Stimulated activated CD4-positive, alpha-beta T cell treated with anti-CD3 and anti-CD28 coated beads, Interleukin-1b, Interleukin-23, amount 100 ng/mL, for 4 hours (primary cell): Measurements from ENCODE around the gene NATD1.

ENCODE experiments used
- DNase-seq, 2 donors: peaks; one replicate each; pipeline ENCODE4 v3.0.0-alpha.2; 2020; ENCODE audit warnings: low read depth in 2 of 2

NATD1 gene

DNA sequence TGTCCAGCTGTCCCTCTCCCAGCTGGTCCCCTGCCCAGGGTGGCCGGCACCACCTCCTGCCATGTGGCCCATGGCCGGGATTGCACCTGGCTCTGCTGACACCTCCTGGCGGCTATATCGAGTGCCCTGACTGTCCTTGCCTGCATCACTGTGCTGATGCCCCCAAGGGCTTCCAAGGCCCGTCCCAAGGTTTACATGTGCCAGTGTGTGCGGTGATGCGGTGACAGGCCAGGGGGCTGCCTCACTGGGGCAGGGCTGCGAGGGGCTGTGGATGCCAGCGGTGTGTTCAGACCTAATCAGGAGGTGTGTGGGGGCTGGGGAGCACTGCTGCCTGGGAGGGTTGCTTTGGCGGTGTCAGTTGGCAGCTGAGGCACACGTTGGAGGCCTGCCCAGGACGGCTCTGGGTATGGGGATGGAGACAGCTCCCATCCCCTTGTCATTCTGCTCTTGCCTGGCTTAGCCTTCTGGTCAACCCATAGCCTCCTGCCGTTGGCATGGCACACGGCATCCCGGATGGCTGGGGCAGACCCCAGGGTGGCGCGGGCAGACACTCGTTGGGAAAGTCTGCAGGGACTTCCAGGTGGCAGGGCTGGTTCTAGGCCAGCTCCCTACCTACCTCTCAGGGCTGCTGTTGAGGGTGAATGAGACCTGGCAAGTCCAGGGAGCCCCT, 36.8 kb upstream of the NATD1 start:
- no peak for DNase-seq

DNA sequence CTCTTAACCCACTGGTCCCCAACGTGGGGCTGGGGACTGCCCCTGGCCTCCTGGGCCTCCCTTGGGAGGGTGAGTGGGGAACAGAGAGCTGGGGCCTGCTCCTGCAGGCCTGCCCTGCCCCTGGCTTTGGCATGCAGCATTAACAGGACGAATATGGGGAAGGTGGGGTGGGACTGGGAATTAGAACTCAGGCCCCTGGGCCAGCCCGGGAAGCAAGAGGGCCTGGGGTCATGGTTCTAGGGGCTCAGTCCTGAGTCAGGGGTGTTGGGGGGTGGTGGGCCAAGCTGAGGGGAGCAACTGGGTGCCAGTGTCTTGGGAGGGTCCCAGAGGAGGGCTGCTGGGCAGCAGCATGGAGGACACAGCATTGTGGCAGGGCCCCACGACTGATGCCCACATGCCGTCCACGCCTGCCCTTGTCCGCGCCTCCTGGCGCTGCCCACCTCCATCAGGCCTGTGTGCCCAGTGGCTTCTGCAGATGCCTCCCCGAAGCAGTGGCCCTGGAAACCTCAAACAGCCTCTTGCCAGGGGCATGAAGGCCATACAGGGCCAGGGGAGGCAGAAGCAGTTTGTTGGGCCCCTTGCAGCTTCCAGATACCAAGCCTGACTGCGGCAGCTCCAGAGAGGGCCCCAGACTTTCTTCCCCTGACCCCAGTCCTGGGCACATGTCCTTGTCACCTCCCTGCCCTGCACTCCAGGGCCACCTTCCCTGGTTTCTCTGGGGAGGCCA, 36.1 kb upstream of the NATD1 start:
- DNase-seq, result no peak

DNA sequence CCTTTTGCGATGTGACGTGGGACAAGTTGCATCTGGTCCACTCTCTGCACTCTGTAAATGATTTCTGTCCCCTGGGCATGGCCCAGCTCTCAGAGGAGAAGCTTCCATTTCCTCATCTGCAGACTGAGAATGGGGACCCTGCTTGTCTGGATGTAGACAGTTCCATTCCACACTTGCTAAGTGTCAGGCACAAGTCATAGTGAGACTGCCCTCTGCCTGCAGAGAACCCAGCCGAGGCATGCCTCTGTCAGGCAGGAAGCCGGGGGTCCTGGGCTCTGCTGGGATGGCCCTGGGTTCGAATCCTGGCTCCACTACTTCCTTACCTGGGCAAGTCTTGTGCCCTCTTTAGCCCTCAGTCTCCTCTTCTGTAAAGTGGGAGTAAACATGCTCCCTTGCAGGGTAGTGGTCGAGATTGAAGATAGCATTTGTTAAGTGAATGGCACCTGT, 35.4 kb upstream of the NATD1 start:
- DNase-seq, result no peak

DNA sequence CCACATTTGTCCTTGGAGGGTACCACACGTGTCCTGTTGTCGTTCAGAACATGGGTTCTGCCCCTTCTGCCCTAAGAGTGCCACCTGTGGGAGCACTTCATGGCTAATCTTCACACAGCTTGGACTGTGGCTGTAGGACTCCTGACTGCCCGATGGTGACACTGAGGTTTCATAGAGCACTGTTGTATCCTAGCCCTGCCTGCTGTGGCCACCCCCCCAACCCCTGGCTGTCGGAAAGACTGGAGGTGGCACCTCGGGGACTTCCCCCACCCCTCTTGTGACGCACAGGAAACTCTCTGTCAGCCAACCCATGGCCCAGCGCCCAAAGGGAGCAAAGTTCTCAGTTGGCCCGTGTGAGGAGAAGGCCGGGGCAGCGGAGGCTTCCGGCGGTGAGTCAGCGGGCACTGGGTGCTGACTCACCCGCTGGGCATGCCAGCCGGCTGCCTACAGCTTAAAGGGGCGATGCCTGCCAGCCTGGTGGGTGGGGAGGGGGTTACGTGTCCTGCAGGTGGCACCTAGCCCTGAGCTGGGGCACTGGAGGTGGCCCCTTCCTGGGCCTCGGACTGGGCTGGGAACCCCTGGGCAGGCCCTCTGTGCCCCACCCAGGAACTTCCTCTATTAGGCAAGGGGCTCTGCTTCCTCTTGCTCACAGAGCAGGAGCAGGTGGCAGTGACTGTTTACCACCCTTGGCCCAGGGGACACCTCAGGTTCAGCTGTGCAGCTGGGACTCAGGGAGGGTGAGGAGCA, 34.7 kb upstream of the NATD1 start:
- peak; percentile 87 to 94 for DNase-seq

DNA sequence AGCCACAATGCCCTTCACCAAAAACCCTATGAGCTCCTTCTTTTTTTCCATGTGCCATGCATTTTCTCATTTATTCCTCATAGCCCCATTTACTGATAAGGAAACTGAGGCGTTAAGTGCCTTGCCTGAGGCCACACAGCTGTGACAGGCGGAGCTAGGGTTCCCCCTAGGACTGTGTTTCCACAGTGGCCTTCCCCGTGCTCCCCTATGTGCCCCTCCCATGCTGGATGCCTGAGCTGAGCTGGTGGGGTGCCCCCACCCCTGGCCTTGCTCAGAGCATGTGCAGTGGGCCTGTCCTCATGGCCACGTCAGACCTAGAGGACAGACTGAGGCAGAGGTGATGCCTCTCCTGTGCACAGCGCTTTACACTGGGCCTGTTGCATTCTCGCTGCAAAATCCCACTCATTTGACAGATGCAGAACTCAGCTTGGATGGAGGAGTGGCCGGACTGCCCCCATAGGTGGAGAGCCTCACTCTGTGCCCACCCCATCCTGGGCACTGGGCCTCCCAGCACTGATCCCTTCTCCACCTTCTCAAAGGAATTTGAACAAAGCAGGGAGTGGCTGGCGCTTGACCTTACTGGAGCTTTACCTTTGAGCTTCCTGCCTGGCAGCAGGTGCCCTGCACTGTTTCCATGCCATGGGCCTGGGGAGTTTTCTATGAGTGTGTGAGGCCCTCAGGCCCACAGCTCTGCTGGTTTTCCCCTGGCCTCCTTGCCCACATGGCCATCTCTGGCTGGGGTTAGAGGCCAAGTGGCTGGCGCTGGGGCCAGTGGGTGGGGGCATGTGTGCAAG, 33.9 kb upstream of the NATD1 start:
- DNase-seq, result no peak

DNA sequence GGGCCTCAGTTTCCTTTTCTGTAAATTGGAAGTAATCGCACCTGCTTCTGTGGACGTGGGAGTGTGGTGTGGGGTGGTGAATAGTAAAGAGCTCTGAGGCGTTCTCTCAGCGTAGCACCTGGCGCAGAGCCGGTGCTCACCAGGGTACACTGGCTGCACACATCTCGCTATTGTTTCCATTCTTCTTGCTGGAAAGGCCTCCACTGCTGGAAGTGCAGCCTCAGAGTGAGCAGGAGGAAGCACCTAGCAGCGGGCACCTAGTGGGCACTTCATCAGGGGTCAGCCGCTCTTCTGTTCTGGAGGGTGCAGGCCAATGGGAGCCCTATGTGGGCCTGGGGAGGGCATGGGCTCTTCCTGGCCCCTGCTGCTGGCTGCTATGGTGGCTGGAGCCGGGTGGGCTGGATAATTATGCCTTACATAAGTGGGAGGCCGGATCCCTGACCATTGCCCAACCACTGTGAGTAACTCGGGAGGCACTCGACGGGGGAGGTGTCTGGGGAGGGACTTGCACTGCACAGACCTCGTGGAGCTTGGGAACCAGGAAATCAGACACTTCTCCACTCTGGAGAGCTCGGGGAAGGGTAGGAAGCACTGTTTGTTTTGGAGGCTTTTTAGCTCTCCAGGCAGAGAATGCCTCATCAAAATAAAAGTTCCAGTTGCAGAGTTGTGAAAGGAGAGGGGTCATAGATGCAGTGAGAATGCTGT, 33.0 kb upstream of the NATD1 start:
- no peak for DNase-seq

DNA sequence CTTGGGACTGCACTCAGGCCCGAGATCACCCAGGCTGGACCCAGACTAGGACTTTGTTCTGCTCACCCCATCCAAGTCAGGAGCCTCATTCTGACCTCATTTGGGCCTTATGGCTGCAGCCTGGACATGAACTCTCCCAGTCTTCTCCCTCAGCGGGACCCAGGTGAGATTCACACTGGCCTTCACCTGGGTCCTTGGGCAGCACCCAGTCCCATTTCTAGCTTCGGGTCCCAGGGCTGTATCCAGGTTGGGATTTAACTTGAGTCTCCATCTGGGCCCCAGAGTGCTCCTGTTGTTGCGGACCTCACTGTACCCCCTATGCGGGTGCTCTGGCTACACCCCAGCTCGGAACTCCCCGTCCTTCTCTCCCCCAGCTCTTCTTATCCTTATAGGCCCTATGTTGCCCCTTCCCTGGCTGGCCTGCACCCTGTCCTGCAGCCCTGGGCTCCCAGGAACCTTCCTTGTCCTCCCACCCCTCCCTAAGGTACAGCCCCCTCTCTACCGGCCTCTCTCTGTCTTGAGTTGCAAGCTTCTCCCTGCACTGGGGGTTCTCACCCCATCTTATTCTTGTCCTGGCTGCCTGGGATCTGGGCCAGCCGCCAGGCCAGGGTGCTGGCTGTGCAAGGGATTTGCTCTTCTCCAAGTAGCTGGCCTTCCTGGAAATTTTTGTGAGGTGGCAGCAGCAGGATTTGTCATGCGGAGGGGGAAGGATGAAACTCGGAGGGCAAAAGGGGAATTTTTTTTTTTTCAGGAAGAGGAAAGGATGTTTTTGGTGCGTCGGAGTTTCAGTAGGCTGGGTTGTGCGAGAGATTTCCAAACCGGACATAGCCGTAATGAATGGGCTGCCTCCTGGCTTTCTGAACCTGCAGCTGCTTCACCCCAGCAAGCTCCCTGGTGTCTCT, 32.2 kb upstream of the NATD1 start:
- DNase-seq, result no peak

DNA sequence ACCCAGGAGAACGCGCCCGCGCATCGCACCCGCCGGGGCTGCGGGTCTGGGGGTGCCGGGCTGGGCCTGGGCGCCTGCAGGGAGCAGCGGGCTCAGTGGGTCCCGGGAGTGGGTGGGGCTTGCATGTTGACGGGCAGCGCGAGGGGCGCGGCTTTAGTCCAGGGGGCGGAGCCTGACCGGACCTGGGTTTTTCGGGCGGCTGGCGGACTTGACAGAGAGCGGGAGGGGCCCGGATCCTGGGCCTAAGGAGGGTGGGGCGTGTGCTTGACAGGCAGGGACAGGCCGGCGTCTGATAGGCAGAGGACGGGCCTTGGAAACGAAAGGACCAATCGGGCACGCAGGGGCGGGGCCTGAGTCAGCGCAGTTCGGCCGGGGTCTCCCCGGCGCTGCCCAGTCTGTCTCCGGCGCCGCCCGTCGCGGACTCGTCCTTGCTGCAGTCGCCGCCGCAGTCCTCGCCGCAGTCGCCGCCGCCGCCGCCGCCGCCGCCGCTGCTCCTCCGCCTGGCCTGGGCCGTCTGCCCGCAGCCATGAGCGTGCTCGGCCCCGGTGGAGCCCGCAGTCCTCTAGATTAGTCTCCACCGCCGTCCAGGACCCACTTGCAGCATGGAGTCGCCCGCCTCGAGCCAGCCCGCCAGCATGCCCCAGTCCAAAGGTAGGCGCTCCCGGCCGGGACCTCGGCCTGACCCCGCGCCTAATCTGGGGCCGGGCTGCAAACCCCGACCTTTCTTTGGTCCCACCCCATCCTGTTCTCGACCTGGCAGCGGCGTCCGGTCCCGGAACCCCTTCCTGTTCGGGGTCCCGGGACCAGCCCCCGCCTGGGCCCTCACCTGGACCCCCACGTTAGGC, 31.3 kb upstream of the NATD1 start, which contains the start of gene MAP2K3:
Gene MAP2K3, plus strand, starts transcription at position 393 of the 845 bp plus-strand sequence. Its CDS starts 210 bp downstream, at position 603.
- peak; percentile 95 to 96 for DNase-seq

DNA sequence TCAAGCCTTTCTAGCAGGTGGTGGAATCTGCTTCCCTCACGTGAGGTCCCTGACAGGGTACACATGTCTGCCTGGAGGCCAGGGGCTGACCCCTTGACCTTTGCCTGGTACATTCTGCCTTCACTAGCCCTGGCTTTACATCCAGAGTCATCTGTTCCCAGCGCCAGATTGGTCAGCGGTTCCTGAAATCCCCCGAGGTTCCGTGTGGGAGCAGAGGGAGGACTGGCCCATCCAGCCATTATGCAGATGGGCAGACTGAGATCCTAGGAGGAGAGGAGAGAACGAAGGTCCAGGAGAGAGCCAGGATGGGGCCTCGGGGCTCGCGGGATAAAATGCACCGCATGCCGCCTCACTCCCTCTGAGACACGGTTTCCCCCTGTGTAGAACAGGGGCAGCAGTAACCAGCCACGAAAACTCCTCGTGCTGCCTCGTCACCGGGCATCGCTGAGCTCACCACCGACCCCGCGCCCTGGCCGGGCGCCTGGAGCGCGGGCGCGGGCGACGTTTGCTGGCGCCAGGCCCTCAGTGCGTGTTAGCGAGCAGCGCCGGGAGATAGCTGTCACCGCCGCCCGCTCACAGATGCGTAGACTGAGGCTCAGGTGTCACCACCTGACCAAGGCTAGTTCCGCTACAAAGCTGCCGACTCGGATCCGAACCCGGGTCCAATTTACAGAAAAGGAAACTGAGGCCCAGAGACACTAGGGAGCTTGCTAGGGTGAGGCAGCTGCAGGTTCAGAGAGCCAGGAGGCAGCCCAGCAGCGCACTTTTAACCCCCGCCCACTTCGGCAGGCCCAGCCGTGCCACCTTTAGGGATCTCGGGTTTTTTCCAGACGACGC, 30.5 kb upstream of the NATD1 start:
- no peak for DNase-seq

DNA sequence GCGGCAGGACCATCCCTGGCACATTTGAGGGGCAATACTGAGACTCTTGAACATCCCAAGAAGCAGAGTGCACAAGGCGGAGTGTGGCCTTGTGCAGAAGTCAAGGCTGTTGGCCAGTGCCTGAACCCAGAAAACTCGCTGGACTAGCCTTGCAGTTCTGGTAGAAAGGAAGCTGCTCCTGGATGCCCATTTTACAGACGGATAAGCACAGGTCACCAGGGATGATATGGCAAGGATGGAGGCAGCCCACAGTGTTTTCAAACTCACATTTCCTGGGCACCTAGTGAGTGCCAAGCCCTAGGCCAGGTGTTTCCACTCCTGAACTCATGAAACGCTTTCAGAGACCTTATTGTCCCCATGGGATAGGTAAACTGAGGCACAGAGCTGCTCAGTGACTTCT, 29.6 kb upstream of the NATD1 start:
- no peak for DNase-seq

DNA sequence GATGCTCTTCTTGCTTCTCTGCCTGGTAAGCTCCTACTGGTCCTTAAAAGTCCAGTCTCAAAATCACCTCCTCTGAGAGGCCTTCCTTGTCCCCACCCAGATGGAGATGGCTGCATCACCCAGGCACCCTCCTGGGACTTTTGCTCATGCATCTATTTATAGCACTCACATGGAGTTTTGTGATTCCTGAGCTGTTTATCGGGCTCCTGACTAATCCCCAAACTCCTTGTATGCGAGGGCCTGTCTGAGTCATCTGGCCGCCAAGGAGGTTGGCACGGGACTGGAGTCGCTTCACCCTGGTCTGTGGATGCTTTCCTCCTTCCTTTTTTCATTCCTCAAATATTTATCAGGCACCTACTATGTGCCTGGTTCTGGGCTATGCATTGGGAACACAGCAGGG, 29.0 kb upstream of the NATD1 start:
- DNase-seq, result no peak

DNA sequence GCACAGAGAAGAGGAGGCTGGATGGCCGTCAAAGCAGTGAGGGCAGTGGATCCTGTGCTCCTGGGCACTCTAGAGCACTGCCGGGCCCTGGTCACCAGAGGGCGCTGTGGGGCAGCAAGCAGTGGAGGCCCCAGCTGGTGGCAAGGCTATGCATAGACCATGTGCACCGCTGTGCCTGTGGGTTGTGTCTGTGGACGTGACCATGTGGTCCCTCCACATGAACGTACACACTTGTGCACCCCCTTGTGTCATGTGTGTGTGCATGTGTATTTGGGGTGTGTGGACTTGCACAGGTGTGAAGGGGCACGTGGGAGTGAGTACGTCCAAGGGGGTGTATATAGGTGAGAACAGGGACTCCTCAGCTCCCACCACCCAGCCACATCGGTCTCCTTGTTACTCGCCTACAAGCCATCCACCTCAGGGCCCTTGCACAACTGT, 26.9 kb upstream of the NATD1 start:
- peak; percentile 91 to 92 for DNase-seq

DNA sequence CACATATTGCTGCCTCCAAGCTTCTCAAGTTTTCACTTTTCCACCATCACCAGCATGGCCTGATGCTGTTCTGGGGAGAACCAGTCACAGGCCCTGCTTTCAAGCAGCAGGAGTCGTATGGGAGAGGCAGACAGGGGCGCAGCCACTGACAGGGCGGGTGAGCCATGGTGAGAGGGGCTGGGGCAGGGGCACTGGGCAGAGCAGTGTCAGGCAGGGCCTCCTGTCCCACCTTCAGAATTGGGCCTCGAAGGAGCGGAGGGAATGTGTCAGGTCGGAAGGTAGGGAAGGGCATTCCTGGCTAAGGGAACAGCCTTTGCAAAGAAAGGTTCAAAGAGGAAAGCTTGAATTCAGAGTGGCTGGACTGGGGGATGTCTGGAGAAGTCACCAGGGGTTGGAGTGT, 26.4 kb upstream of the NATD1 start:
- no peak for DNase-seq

DNA sequence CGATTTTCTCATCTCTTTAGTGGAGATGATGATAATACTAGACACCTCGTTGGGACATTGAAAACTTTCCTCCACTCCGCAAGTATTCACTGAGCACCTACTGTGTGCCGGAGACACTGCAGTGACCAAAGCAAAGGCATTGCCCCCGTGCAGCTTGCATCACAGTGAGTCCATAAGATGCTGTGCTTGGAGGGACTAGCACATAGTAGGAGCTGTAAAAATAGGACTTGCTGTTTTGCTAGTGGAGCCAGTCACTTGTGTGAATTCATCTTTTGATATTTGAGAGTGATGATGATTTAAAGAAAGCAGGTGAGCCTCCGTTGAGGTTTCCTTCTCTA, 26.0 kb upstream of the NATD1 start:
- no peak for DNase-seq

DNA sequence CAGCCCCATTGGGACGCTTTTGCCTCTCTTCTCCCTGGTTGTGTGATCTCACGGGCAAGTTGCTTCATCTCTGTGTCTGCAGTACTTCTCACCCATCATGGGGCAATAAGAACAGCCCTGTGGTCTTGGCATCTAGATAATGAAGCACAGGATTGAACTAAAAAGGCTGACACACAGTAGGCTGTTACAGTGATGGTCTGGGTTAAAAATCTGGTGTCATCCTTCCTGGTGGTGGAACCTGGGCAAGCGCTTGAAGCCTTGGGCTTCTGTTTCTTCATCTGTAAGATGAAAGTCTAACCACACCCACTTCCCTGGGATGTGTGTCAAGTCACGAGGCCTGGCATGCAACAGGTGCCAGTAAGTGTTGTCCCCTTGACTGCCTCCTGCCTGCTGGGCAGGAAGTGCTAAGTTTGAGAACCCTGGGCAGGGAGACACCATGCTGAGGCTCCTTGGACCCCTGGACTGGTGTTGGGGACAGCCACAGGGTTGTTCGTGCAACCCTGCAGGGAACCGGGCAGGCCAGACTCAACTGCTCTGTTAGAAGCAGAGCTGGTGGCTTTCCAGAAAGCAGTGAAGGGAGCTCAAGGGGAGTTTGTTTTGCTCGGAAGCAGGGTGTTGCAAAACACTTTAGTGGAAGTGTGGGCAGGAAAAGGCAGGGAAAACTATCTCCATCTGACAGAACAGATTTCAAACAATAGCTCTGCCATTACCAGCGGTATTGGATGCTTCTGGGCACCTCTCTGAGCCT, 25.4 kb upstream of the NATD1 start:
- no peak for DNase-seq

DNA sequence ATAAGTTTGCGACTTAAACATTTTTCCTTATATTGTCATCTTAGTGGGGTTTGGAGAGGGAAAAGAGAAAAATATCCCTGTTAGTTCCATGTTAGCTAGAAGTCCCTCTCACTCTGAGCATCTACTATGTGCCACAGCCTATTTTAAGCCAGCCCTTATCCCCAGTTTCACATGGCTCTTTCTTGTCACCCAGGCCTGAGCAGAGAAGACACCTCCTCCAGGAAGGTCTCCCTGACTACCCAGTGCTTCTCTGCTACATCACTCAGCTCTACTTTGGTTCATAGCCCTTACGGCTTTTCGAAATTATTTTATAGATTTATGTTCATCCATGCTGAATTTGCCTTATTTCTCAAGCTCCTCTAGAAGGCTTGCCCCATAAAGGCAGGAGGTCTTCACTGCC, 24.1 kb upstream of the NATD1 start:
- no peak for DNase-seq

DNA sequence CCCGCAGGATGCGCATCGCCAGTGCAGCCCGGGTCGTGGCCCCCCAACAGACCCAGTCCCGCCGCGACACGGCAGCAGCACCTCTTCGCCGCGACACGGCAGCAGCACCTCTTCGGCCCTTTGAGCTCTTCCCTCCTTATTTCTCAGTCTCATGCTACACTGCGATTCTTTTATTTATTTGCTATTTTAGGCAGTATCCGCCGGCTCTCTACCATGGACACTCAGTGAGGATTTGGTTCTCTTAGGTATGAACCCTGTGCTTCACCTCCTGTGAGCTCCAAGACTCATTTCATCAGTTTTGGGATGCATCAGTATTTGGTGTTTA, 23.0 kb upstream of the NATD1 start:
- DNase-seq, result no peak
